HEK293 (cell line): ENCODE measurements around the gene SUPT3H.

Experiments
- CTCF ChIP-seq: fragments of 450-650 bp; formaldehyde crosslinking; IDR thresholded peaks from 2 replicates; pipeline ENCODE4 v1.5.1; 2016; ENCODE audit warnings: missing biosample characterization, missing genetic modification characterization
- KLF17 ChIP-seq: fragments of 450-650 bp; formaldehyde crosslinking; IDR thresholded peaks from 2 replicates; pipeline ENCODE4 v1.5.1; 2016; ENCODE audit warnings: missing biosample characterization, missing genetic modification characterization
- KLF9 ChIP-seq: fragments of 450-650 bp; formaldehyde crosslinking; IDR thresholded peaks from 2 replicates; pipeline ENCODE4 v1.5.1; 2016; ENCODE audit warnings: missing biosample characterization, missing genetic modification characterization, low read depth
- MYNN ChIP-seq: fragments of 450-650 bp; formaldehyde crosslinking; IDR thresholded peaks from 2 replicates; pipeline ENCODE4 v1.5.1; 2016; ENCODE audit warnings: missing biosample characterization, missing genetic modification characterization, borderline replicate concordance
- PBX3 ChIP-seq: sonication (generic); formaldehyde crosslinking; IDR thresholded peaks from 2 replicates; pipeline ENCODE4 v1.8.1; 2022; ENCODE audit warnings: mild to moderate bottlenecking, moderate library complexity, missing genetic modification reagents
- SCRT1 ChIP-seq: fragments of 450-650 bp; formaldehyde crosslinking; IDR thresholded peaks from 2 replicates; pipeline ENCODE4 v1.5.1; 2016; ENCODE audit warnings: missing biosample characterization, missing genetic modification characterization, borderline replicate concordance
- SP2 ChIP-seq: fragments of 450-650 bp; formaldehyde crosslinking; IDR thresholded peaks from 2 replicates; pipeline ENCODE4 v1.5.1; 2016; ENCODE audit warnings: missing biosample characterization, missing genetic modification characterization
- TRIM28 ChIP-seq: IDR thresholded peaks from 2 replicates; pipeline ENCODE4 v1.6.1; 2011; ENCODE audit warnings: low read length, control low read depth, borderline replicate concordance
- WT1 ChIP-seq: fragments of 450-650 bp; formaldehyde crosslinking; IDR thresholded peaks from 2 replicates; pipeline ENCODE4 v1.5.1; 2016; ENCODE audit warnings: missing biosample characterization, missing genetic modification characterization
- ZBTB21 ChIP-seq: fragments of 450-650 bp; formaldehyde crosslinking; IDR thresholded peaks from 2 replicates; pipeline ENCODE4 v1.5.1; 2017; ENCODE audit warnings: missing biosample characterization, missing genetic modification characterization
- ZNF146 ChIP-seq: fragments of 450-650 bp; formaldehyde crosslinking; IDR thresholded peaks from 2 replicates; pipeline ENCODE4 v1.5.1; 2016; ENCODE audit warnings: missing biosample characterization, missing genetic modification characterization
- ZNF2 ChIP-seq: fragments of 450-650 bp; formaldehyde crosslinking; IDR thresholded peaks from 2 replicates; pipeline ENCODE4 v1.5.1; 2016; ENCODE audit warnings: missing biosample characterization, missing genetic modification characterization
- ZNF221 ChIP-seq: fragments of 450-650 bp; formaldehyde crosslinking; IDR thresholded peaks from 2 replicates; pipeline ENCODE4 v1.5.1; 2017; ENCODE audit warnings: missing biosample characterization, missing genetic modification characterization, borderline replicate concordance
- ZNF391 ChIP-seq: fragments of 450-650 bp; formaldehyde crosslinking; IDR thresholded peaks from 2 replicates; pipeline ENCODE4 v1.5.1; 2016; ENCODE audit warnings: low read depth, missing biosample characterization, missing genetic modification characterization, borderline replicate concordance
- ZNF433 ChIP-seq: fragments of 450-650 bp; formaldehyde crosslinking; IDR thresholded peaks from 2 replicates; pipeline ENCODE4 v1.5.1; 2016; ENCODE audit warnings: missing biosample characterization, missing genetic modification characterization, low read depth
- ZNF473 ChIP-seq: fragments of 450-650 bp; formaldehyde crosslinking; IDR thresholded peaks from 2 replicates; pipeline ENCODE4 v1.5.1; 2017; ENCODE audit warnings: missing biosample characterization, missing genetic modification characterization
- ZNF518A ChIP-seq: fragments of 450-650 bp; formaldehyde crosslinking; conservative IDR thresholded peaks from 2 replicates; pipeline ENCODE4 v1.5.1; 2016; ENCODE audit warnings: low read depth, missing biosample characterization, missing genetic modification characterization
- ZNF580 ChIP-seq: fragments of 450-650 bp; formaldehyde crosslinking; IDR thresholded peaks from 2 replicates; pipeline ENCODE4 v1.5.1; 2016; ENCODE audit warnings: missing biosample characterization, missing genetic modification characterization
- ZNF600 ChIP-seq: fragments of 450-650 bp; formaldehyde crosslinking; IDR thresholded peaks from 2 replicates; pipeline ENCODE4 v1.5.1; 2016; ENCODE audit warnings: missing biosample characterization, missing genetic modification characterization
- ZNF610 ChIP-seq: fragments of 450-650 bp; formaldehyde crosslinking; IDR thresholded peaks from 2 replicates; pipeline ENCODE4 v1.5.1; 2016; ENCODE audit warnings: missing biosample characterization, missing genetic modification characterization, borderline replicate concordance
- ZNF639 ChIP-seq: fragments of 450-650 bp; formaldehyde crosslinking; IDR thresholded peaks from 2 replicates; pipeline ENCODE4 v1.5.1; 2016; ENCODE audit warnings: missing biosample characterization, missing genetic modification characterization
- ZNF76 ChIP-seq: fragments of 450-650 bp; formaldehyde crosslinking; IDR thresholded peaks from 2 replicates; pipeline ENCODE4; 2016; ENCODE audit warnings: low read depth, missing biosample characterization, missing genetic modification characterization, borderline replicate concordance
- ZNF785 ChIP-seq: fragments of 450-650 bp; formaldehyde crosslinking; IDR thresholded peaks from 2 replicates; pipeline ENCODE4 v1.5.1; 2016; ENCODE audit warnings: missing biosample characterization, missing genetic modification characterization
- ZSCAN23 ChIP-seq: fragments of 450-650 bp; formaldehyde crosslinking; IDR thresholded peaks from 2 replicates; pipeline ENCODE4 v1.5.1; 2016; ENCODE audit warnings: missing biosample characterization, missing genetic modification characterization
- ZSCAN4 ChIP-seq: fragments of 450-650 bp; formaldehyde crosslinking; IDR thresholded peaks from 2 replicates; pipeline ENCODE4 v1.5.1; 2017; ENCODE audit warnings: missing biosample characterization, missing genetic modification characterization

The SUPT3H gene

GRCh38 chr6:45377554-45378333, at the start of gene SUPT3H (continued):
- TF ChIP-seq ZSCAN4 (tag by site-specific recombination) = no peak
- TF ChIP-seq ZNF146 (tag by site-specific recombination) = no peak
- peak; percentile 78 for TF ChIP-seq ZNF76 (tag by site-specific recombination)
- TF ChIP-seq ZNF639 (tag by site-specific recombination) = no peak; the same call in 1 of the 2 replicates
- TF ChIP-seq ZNF610 (tag by site-specific recombination) = 0 out of 2 replicates have a peak, but pooled peaks have one; percentile 42
- TF ChIP-seq ZNF391 (tag by site-specific recombination) = no peak
- peak; percentile 26; the same call in 1 of the 2 replicates for TF ChIP-seq ZNF2 (tag by site-specific recombination)
- peak; percentile 48; the same call in 1 of the 2 replicates for TF ChIP-seq ZBTB21 (tag by site-specific recombination)
- no peak for TF ChIP-seq ZNF221
- no peak; the same call in 1 of the 2 replicates for TF ChIP-seq ZNF600
- TF ChIP-seq ZNF785 (tag by site-specific recombination) = no peak
- TF ChIP-seq KLF9 (tag by site-specific recombination) = peak; percentile 80; the same call in 1 of the 2 replicates
- TF ChIP-seq ZNF518A (tag by site-specific recombination) = no peak
- TF ChIP-seq MYNN (tag by site-specific recombination) = no peak
- no peak for TF ChIP-seq ZSCAN23
- peak; percentile 74; the same call in 1 of the 2 replicates for TF ChIP-seq KLF17 (tag by site-specific recombination)
- TF ChIP-seq SP2 (tag by site-specific recombination) = peak; percentile 70
- 0 out of 2 replicates have a peak, but pooled peaks have one; percentile 16 for TF ChIP-seq PBX3 (CRISPR knock-in tag)
- TF ChIP-seq CTCF (tag by site-specific recombination) = peak; percentile 77; the same call in 1 of the 2 replicates
- no peak; the same call in 1 of the 2 replicates for TF ChIP-seq ZNF580 (tag by site-specific recombination)
- TF ChIP-seq SCRT1 (tag by site-specific recombination) = no peak
- no peak for TF ChIP-seq ZNF473 (tag by site-specific recombination)
- TF ChIP-seq WT1 = peak; percentile 28; the same call in 1 of the 2 replicates
- TF ChIP-seq ZNF433 = no peak
- TF ChIP-seq TRIM28 = peak; percentile 85
